Esophagus mucosa (tissue), 1 donor: ENCODE data around the gene TAS2R7. TPM values are rescaled to one million over a fixed set of nuclear protein-coding genes. Genes with fewer than 3 reads are reported as not detected.
A peak's percentile ranks its signal among the peaks of the same experiment; 100 is the strongest.
"Not testable (repeated sequence)": the region's sequence is repeated elsewhere in the genome, so short reads cannot be mapped to it uniquely, and the experiment has no call there.

Experiments used
- ATAC-seq: fragments of 200-7000 bp; cut with Tn5 transposase; one replicate; pipeline ENCODE4 v1.9.1; 2020
- total RNA-seq: library from RNA; stranded (reverse); gene quantifications from one replicate; pipeline ENCODE4 v1.2.4, GENCODE V29; 2023
- donor health status: DM: yes; HTN: yes; CAD: no.

The TAS2R7 gene
- not detected for total RNA-seq

- no peak for ATAC-seq
Measured at GRCh38 chr12:10802587-10802986, at the start of gene TAS2R7. Gene TAS2R7, minus strand, starts transcription at chr12:10802627. Its CDS starts 57 bp downstream, at chr12:10802570.

GRCh38 chr12:10851243-10851858 lies 48.9 kb upstream of the TAS2R7 start:
- ATAC-seq = no peak

- ATAC-seq = no peak
Measured at GRCh38 chr12:10849425-10849878, 47.0 kb upstream of the TAS2R7 start, which contains the start of gene PRR4. Gene PRR4, minus strand, starts transcription at chr12:10849475. Its CDS starts 38 bp downstream, at chr12:10849437.

GRCh38 chr12:10847744-10848143 lies 45.3 kb upstream of the TAS2R7 start:
- no peak for ATAC-seq

- ATAC-seq = no peak
Measured at GRCh38 chr12:10842862-10843261, 40.4 kb upstream of the TAS2R7 start.

- ATAC-seq = no peak
Measured at GRCh38 chr12:10838461-10838860, 36.0 kb upstream of the TAS2R7 start.

GRCh38 chr12:10829994-10830393 lies 27.6 kb upstream of the TAS2R7 start:
- ATAC-seq = no peak

- no peak for ATAC-seq
Measured at GRCh38 chr12:10826258-10826657, 23.8 kb upstream of the TAS2R7 start, which contains the start of gene TAS2R10. Gene TAS2R10, minus strand, starts transcription at chr12:10826358. Its CDS starts 89 bp downstream, at chr12:10826269.

- ATAC-seq = no peak
Measured at GRCh38 chr12:10824957-10825356, 22.5 kb upstream of the TAS2R7 start.

GRCh38 chr12:10811883-10812536 lies 9.6 kb upstream of the TAS2R7 start:
- no peak for ATAC-seq

- no peak for ATAC-seq
Measured at GRCh38 chr12:10810068-10810467, 7.6 kb upstream of the TAS2R7 start, which contains the start of gene TAS2R9. Gene TAS2R9, minus strand, starts transcription at chr12:10810168. Its CDS starts 93 bp downstream, at chr12:10810075.

GRCh38 chr12:10807186-10807585 lies 4.8 kb upstream of the TAS2R7 start, which contains the start of gene TAS2R8:
Gene TAS2R8, minus strand, starts transcription at chr12:10807286. Its CDS starts 306 bp downstream, at chr12:10806980.
- no peak for ATAC-seq

GRCh38 chr12:10801741-10802140 lies 686 bp downstream of the TAS2R7 start:
- ATAC-seq = no peak

GRCh38 chr12:10794222-10794621 lies 8.2 kb downstream of the TAS2R7 start:
- no peak for ATAC-seq

- ATAC-seq = not testable (repeated sequence)
Measured at GRCh38 chr12:10791769-10792168, 10.7 kb downstream of the TAS2R7 start.

GRCh38 chr12:10783252-10783651 lies 19.2 kb downstream of the TAS2R7 start:
- ATAC-seq = no peak

GRCh38 chr12:10779103-10779502 lies 23.3 kb downstream of the TAS2R7 start:
- ATAC-seq = no peak

GRCh38 chr12:10771132-10771733 lies 31.2 kb downstream of the TAS2R7 start:
- ATAC-seq = peak; percentile 62

- ATAC-seq = no peak
Measured at GRCh38 chr12:10759657-10760056, 42.8 kb downstream of the TAS2R7 start.

GRCh38 chr12:10756194-10756593 lies 46.2 kb downstream of the TAS2R7 start:
- ATAC-seq = no peak

- ATAC-seq = no peak
Measured at GRCh38 chr12:10753059-10753458, 49.4 kb downstream of the TAS2R7 start.
